Upper lobe of right lung (tissue), 1 donor: Measurements from ENCODE around the gene CADPS. TPM values are rescaled to one million over a fixed set of nuclear protein-coding genes. Genes with fewer than 3 reads are reported as not detected.

Experiments
- ATAC-seq: fragments of 200-7000 bp; cut with Tn5 transposase; one replicate; pipeline ENCODE4 v1.9.1; 2020; ENCODE audit warnings: mild to moderate bottlenecking, moderate library complexity
- DNase-seq: peaks from one replicate; pipeline ENCODE4 v3.0.0-alpha.2; 2020
- H3K27ac ChIP-seq: fragments of 200-600 bp; one replicate; pipeline ENCODE4 v1.8.0; 2022
- H3K27me3 ChIP-seq: fragments of 200-600 bp; one replicate; pipeline ENCODE4 v1.8.0; 2022; ENCODE audit warnings: mild to moderate bottlenecking
- H3K36me3 ChIP-seq: fragments of 200-600 bp; one replicate; pipeline ENCODE4 v1.8.0; 2022
- H3K4me1 ChIP-seq: fragments of 200-600 bp; one replicate; pipeline ENCODE4 v1.8.0; 2022
- H3K4me3 ChIP-seq: fragments of 200-600 bp; one replicate; pipeline ENCODE4 v1.8.0; 2022; ENCODE audit warnings: mild to moderate bottlenecking
- H3K9me3 ChIP-seq: fragments of 200-600 bp; one replicate; pipeline ENCODE4 v1.8.0; 2022
- CTCF ChIP-seq: fragments of 200-600 bp; IDR thresholded peaks from one replicate; pipeline ENCODE4 v1.8.0; 2022; ENCODE audit warnings: antibody characterized with exemption
- intact Hi-C: fragments of 100-400 bp; cut with DNase I; formaldehyde crosslinking; loops from one replicate; pipeline ENCODE4 v1.11.0; 2022
- total RNA-seq: library from RNA; stranded (reverse); fragmentation: NEBNext Ultra II Directional; extraction: Animal tissue kit (Norgen Biotek cat#: 25700); gene quantifications from one replicate; pipeline ENCODE4 v1.2.1, GENCODE V29; 2021
- donor health status: DM: no; HTN: yes; CAD: no; lungs with severe emphysema.

The CADPS gene
- total RNA-seq, 1 donor from 2014 or later: 1.1 TPM

GRCh38 chr3:62562596-62562995, 312.6 kb downstream of the CADPS start:
- ATAC-seq (no peak), DNase-seq (no peak)
- intact Hi-C loops: no loop called here
- Histone ChIP-seq H3K9me3 (no peaks in the 10 kb centered on the region), H3K36me3 (no peaks in the 10 kb centered on the region), H3K27me3 (no peaks in the 10 kb centered on the region), H3K4me1 (peaks cover 6% of the 10 kb centered on the region), H3K27ac (no peak overlapping the region), H3K4me3 (no peak overlapping the region)
- no peak for TF ChIP-seq CTCF

- Histone ChIP-seq H3K27ac (no peak overlapping the region), H3K4me3 (no peak overlapping the region), H3K36me3 (no peaks in the 10 kb centered on the region), H3K27me3 (no peaks in the 10 kb centered on the region), H3K9me3 (no peaks in the 10 kb centered on the region), H3K4me1 (peaks cover 3% of the 10 kb centered on the region)
- intact Hi-C loops: no loop called here
- no peak for DNase-seq
- ATAC-seq: no peak
- no peak for TF ChIP-seq CTCF
Observed at GRCh38 chr3:62562017-62562416, 313.2 kb downstream of the CADPS start.

DNA sequence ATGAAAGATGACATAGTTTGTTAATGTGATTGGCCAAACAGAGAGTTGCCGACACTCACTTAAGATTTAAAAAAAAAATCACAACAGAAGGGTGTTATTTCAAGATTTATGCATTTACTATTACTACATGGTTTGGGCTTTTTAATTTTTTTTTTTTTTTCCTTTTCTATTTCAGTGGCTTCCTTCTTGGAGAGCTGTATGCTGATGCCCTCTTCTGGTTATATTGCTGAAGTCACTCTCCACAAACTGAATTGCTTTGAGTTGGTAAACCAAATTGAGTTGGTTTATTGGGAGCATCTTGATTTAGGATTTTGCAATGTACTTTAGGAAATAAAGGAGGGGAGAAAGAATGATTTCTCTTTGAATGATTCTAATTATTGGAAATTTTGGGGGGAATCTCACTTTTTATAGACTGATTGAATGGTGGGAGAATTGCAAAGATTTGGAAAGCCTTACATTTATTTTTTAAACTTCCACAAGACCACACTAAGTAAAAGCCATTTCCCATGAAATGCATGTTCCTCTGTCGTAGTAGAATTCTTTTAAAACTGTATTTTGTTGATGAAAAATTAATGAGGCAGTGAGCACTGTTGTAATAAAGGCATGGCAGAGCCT, 315.3 kb downstream of the CADPS start:
- peak; percentile 50 for TF ChIP-seq CTCF
- ATAC-seq (peak; percentile 39), DNase-seq (no peak)
- intact Hi-C loops: no loop called here
- H3K27me3 ChIP-seq: no peaks in the 10 kb centered on the region
- H3K27ac ChIP-seq: no peak overlapping the region
- H3K4me3 ChIP-seq: no peak overlapping the region
- H3K36me3 ChIP-seq: no peaks in the 10 kb centered on the region
- H3K9me3 ChIP-seq: no peaks in the 10 kb centered on the region
- H3K4me1 ChIP-seq: no peaks in the 10 kb centered on the region

DNA sequence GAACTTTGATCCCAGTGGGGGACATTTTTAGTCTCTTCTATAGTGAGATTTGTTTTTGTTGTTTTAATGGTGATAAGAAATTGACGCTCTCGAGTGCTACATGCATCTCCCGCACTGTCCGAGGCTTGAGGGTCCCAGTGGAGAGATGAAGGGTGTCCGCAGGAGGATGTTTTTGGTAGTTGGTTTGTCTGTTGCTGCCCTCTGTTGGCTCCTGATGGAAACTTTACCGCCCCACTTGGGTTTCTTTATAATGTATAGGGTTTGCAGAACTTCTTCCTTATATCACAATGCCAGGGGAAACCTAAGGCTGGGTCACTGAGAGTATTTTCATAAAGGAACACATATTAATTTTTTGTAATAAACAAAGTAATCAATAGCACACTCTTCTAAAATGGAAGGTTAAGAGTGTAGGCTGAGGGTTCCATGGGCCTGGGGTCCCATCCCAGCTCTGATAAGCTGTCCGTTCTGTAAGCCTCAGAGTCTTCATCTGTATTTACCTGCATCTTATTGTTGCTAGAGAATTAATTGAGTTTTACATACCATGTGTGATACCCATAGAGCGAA, 316.6 kb downstream of the CADPS start:
- Histone ChIP-seq H3K27ac (no peak overlapping the region), H3K4me1 (no peaks in the 10 kb centered on the region), H3K27me3 (no peaks in the 10 kb centered on the region), H3K36me3 (no peaks in the 10 kb centered on the region), H3K4me3 (no peak overlapping the region), H3K9me3 (no peaks in the 10 kb centered on the region)
- DNase-seq (no peak), ATAC-seq (peak; percentile 22)
- intact Hi-C loops: no loop called here
- peak; percentile 40 for TF ChIP-seq CTCF

DNA sequence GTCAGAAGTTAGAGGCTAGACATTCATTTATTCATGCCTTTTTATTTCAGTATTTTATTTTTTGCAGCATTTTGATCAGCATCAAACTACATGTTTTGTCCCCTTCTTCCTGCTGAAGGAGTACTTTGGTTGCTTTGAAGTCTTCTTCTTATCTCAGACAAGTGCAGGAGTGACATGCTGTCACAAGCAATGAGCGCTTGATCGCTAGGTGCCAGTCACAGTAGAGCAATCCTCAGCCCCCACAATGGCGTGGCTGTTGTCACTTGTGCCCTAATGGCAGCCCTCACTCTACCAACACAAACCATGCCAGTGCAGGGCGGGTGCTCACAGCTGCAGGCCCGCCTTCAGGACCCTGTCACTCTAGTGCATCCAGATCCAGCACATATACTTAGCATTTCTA, 317.2 kb downstream of the CADPS start:
- Histone ChIP-seq H3K36me3 (no peaks in the 10 kb centered on the region), H3K9me3 (no peaks in the 10 kb centered on the region), H3K27ac (no peak overlapping the region), H3K27me3 (no peaks in the 10 kb centered on the region), H3K4me1 (no peaks in the 10 kb centered on the region), H3K4me3 (no peak overlapping the region)
- DNase-seq: no peak
- intact Hi-C loops: no loop called here
- peak; percentile 22 for ATAC-seq
- no peak for TF ChIP-seq CTCF
